OCI-LY1 (cell line): ENCODE measurements around the gene UBE2R2.
"Not testable (repeated sequence)": the region's sequence is repeated elsewhere in the genome, so short reads cannot be mapped to it uniquely, and the experiment has no call there.

Experiments used
- H2AFZ ChIP-seq: fragments of 200-600 bp; sonication (generic), shearing (Covaris generic); 2 replicates; pipeline ENCODE4 v1.6.0; 2014; ENCODE audit warnings: antibody characterized with exemption, mild to moderate bottlenecking, low read length
- H3F3A ChIP-seq: fragments of 200-600 bp; sonication (generic), shearing (Covaris generic); 2 replicates; pipeline ENCODE4 v1.6.0; 2014; ENCODE audit warnings: mild to moderate bottlenecking, antibody characterized with exemption, low read length, moderate library complexity; ENCODE audit not compliant: insufficient read depth
- H3K27ac ChIP-seq: fragments of 200-600 bp; sonication (generic); 2 replicates; pipeline ENCODE4 v1.5.1; 2014; ENCODE audit warnings: low read length, mixed run types, mild to moderate bottlenecking, low read depth; ENCODE audit not compliant: poor library complexity, severe bottlenecking
- H3K27me3 ChIP-seq: fragments of 200-600 bp; sonication (generic); 2 replicates; pipeline ENCODE4 v1.6.0; 2014; ENCODE audit warnings: antibody characterized with exemption, mild to moderate bottlenecking, low read length, moderate library complexity; ENCODE audit not compliant: insufficient read depth
- H3K36me3 ChIP-seq: fragments of 200-600 bp; sonication (generic); 2 replicates; pipeline ENCODE4 v1.6.1; 2014; ENCODE audit warnings: mild to moderate bottlenecking, antibody characterized with exemption, low read length, moderate library complexity, mixed read lengths; ENCODE audit not compliant: insufficient read depth
- H3K4me1 ChIP-seq: fragments of 200-600 bp; sonication (generic); 2 replicates; pipeline ENCODE4 v1.5.1; 2014; ENCODE audit warnings: mild to moderate bottlenecking, low read length, moderate library complexity; ENCODE audit not compliant: insufficient read depth, severe bottlenecking
- H3K4me2 ChIP-seq: fragments of 200-600 bp; sonication (generic), shearing (Covaris generic); 2 replicates; pipeline ENCODE4 v1.6.1; 2014; ENCODE audit warnings: low read length
- H3K4me3 ChIP-seq: fragments of 200-600 bp; sonication (generic); 2 replicates; pipeline ENCODE4 v1.5.1; 2014; ENCODE audit warnings: low read length, low read depth, mild to moderate bottlenecking, mixed read lengths; ENCODE audit not compliant: poor library complexity, severe bottlenecking
- H3K79me2 ChIP-seq: fragments of 200-600 bp; shearing (Covaris generic); 2 replicates; pipeline ENCODE4 v1.6.1; 2016; ENCODE audit warnings: mixed run types, low read length, mixed read lengths; ENCODE audit not compliant: insufficient read depth
- H3K9ac ChIP-seq: fragments of 200-600 bp; sonication (generic), shearing (Covaris generic); 2 replicates; pipeline ENCODE4 v1.6.1; 2014; ENCODE audit warnings: mild to moderate bottlenecking, low read length, mixed read lengths
- H3K9me2 ChIP-seq: fragments of 200-600 bp; sonication (generic), shearing (Covaris generic); 2 replicates; pipeline ENCODE4 v1.6.1; 2014; ENCODE audit warnings: low read depth, mild to moderate bottlenecking, low read length, mixed read lengths
- H3K9me3 ChIP-seq: fragments of 200-600 bp; shearing (Covaris generic); 2 replicates; pipeline ENCODE4 v1.6.1; 2014; ENCODE audit warnings: low read length, mixed read lengths
- H4K20me1 ChIP-seq: fragments of 200-600 bp; sonication (generic), shearing (Covaris generic); 2 replicates; pipeline ENCODE4 v1.6.0; 2016; ENCODE audit warnings: mild to moderate bottlenecking, low read length; ENCODE audit not compliant: insufficient read depth
- CTCF ChIP-seq: fragments of 200-600 bp; sonication (generic), shearing (Covaris generic); IDR thresholded peaks from 2 replicates; pipeline ENCODE4 v1.5.1; 2017; ENCODE audit warnings: mild to moderate bottlenecking, antibody characterized with exemption, low read length, moderate library complexity, mixed read lengths
- EZH2 ChIP-seq: fragments of 200-600 bp; sonication (generic), shearing (Covaris generic); IDR thresholded peaks from 2 replicates; pipeline ENCODE4 v1.8.0; 2017; ENCODE audit warnings: borderline replicate concordance, mixed run types, mild to moderate bottlenecking, antibody characterized with exemption, low read length, moderate library complexity, mixed read lengths

UBE2R2 gene

GRCh38 chr9:33843312-33843961, 26.5 kb downstream of the UBE2R2 start:
- no peaks in the 10 kb centered on the region for H3K27me3 ChIP-seq
- H3K9ac ChIP-seq, result no peak overlapping the region
- peaks cover 65% of the 10 kb centered on the region for H3K4me1 ChIP-seq
- no peaks in the 10 kb centered on the region for H3F3A ChIP-seq
- H3K27ac ChIP-seq, result peak overlapping the region; percentile 44
- TF ChIP-seq EZH2 (no peak), CTCF (no peak)
- no peaks in the 10 kb centered on the region for H3K9me3 ChIP-seq
- H3K9me2 ChIP-seq, result no peaks in the 10 kb centered on the region
- peaks cover 99% of the 10 kb centered on the region for H3K79me2 ChIP-seq
- H3K4me2 ChIP-seq, result no peak overlapping the region
- H2AFZ ChIP-seq, result no peak overlapping the region
- H4K20me1 ChIP-seq, result no peaks in the 10 kb centered on the region
- H3K4me3 ChIP-seq, result no peak overlapping the region
- peaks cover 14% of the 10 kb centered on the region; the same call in 1 of the 2 replicates for H3K36me3 ChIP-seq

GRCh38 chr9:33846231-33846630, 29.3 kb downstream of the UBE2R2 start:
- Histone ChIP-seq H3F3A (0 out of 2 replicates have a peak, but pooled peaks cover 3% of the 10 kb centered on the region), H3K36me3 (peaks cover 14% of the 10 kb centered on the region; the same call in 1 of the 2 replicates), H4K20me1 (no peaks in the 10 kb centered on the region), H3K27ac (peak overlapping the region; percentile 35), H3K79me2 (peaks cover 97% of the 10 kb centered on the region), H3K9me3 (no peaks in the 10 kb centered on the region), H3K27me3 (no peaks in the 10 kb centered on the region), H3K9ac (no peak overlapping the region; the same call in 1 of the 2 replicates), H3K4me1 (peaks cover 74% of the 10 kb centered on the region), H2AFZ (no peak overlapping the region), H3K4me3 (no peak overlapping the region), H3K9me2 (no peaks in the 10 kb centered on the region), H3K4me2 (no peak overlapping the region)
- TF ChIP-seq EZH2, result no peak
- no peak for TF ChIP-seq CTCF

GRCh38 chr9:33847894-33848205, 30.9 kb downstream of the UBE2R2 start:
- Histone ChIP-seq H3K4me1 (peaks cover 73% of the 10 kb centered on the region), H3K27ac (peak overlapping the region; percentile 35), H3K79me2 (peaks cover 96% of the 10 kb centered on the region), H3K36me3 (peaks cover 14% of the 10 kb centered on the region; the same call in 1 of the 2 replicates)
- H3F3A ChIP-seq, H3K27me3 ChIP-seq, H3K4me3 ChIP-seq, H4K20me1 ChIP-seq, H3K9ac ChIP-seq, H3K9me3 ChIP-seq, H3K4me2 ChIP-seq, H3K9me2 ChIP-seq, H2AFZ ChIP-seq: not testable (repeated sequence)

- H3K9ac ChIP-seq, result peak overlapping the region; percentile 37; the same call in 1 of the 2 replicates
- H4K20me1 ChIP-seq, result peaks cover 2% of the 10 kb centered on the region; the same call in 1 of the 2 replicates
- peak overlapping the region; percentile 76 for H3K27ac ChIP-seq
Measured at GRCh38 chr9:33850267-33850629, 33.3 kb downstream of the UBE2R2 start.

More at GRCh38 chr9:33850267-33850629, 33.3 kb downstream of the UBE2R2 start:
- H3F3A ChIP-seq, result 0 out of 2 replicates have a peak, but pooled peaks cover 3% of the 10 kb centered on the region
- H2AFZ ChIP-seq, result no peak overlapping the region
- H3K4me1 ChIP-seq, result peaks cover 87% of the 10 kb centered on the region
- H3K9me3 ChIP-seq, result no peaks in the 10 kb centered on the region
- no peak overlapping the region; the same call in 1 of the 2 replicates for H3K4me2 ChIP-seq
- TF ChIP-seq EZH2, result no peak
- TF ChIP-seq CTCF, result no peak
- H3K79me2 ChIP-seq, result peaks cover 96% of the 10 kb centered on the region
- no peaks in the 10 kb centered on the region for H3K9me2 ChIP-seq
- H3K27me3 ChIP-seq, result no peaks in the 10 kb centered on the region
- peaks cover 7% of the 10 kb centered on the region; the same call in 1 of the 2 replicates for H3K36me3 ChIP-seq
- H3K4me3 ChIP-seq, result no peak overlapping the region
